Activated CD4-positive, alpha-beta T cell treated with anti-CD3 and anti-CD28 coated beads, Interleukin-2, amount 10 ng/mL, durations not matched to agents 24 days and 14 days (primary cell): ENCODE measurements around the gene DPH1. TPM values are rescaled to one million over a fixed set of nuclear protein-coding genes. Genes with fewer than 3 reads are reported as not detected.

Experiments
- DNase-seq: peaks from one replicate; pipeline ENCODE4 v3.0.0; 2022
- H3K27ac Mint-ChIP-seq: one replicate; pipeline ENCODE4 v1.8.0; 2022; ENCODE audit warnings: mild to moderate bottlenecking, mixed read lengths
- H3K27me3 Mint-ChIP-seq: one replicate; pipeline ENCODE4 v1.8.0; 2022; ENCODE audit warnings: mixed read lengths
- H3K36me3 Mint-ChIP-seq: one replicate; pipeline ENCODE4 v1.8.0; 2022; ENCODE audit warnings: low read depth, mild to moderate bottlenecking, mixed read lengths
- H3K4me1 Mint-ChIP-seq: one replicate; pipeline ENCODE4 v1.8.0; 2021; ENCODE audit warnings: mixed read lengths
- H3K4me3 Mint-ChIP-seq: one replicate; pipeline ENCODE4 v1.8.0; 2022; ENCODE audit warnings: mild to moderate bottlenecking, moderate library complexity, mixed read lengths
- H3K9me3 Mint-ChIP-seq: one replicate; pipeline ENCODE4 v1.8.0; 2021; ENCODE audit warnings: mixed read lengths
- intact Hi-C: fragments of 100-400 bp; cut with micrococcal nuclease; formaldehyde crosslinking; loops from one replicate; pipeline ENCODE4 v1.15.1; 2023
- total RNA-seq: library from RNA; stranded (reverse); gene quantifications from 2 replicates; pipeline ENCODE4 v1.2.3, GENCODE V29; 2022

The DPH1 gene
- total RNA-seq, 1 donor from 2014 or later, result 55.9 TPM

- no peaks in the 10 kb centered on the region for H3K9me3 Mint-ChIP-seq
- intact Hi-C loops, result loop anchor here (5.0 kb wide), 1 partner anchor 120 kb away; no protein-coding TSS in a partner anchor
- no peak for DNase-seq
- peaks cover 23% of the 10 kb centered on the region for H3K4me1 Mint-ChIP-seq
- H3K27me3 Mint-ChIP-seq, result peaks cover 42% of the 10 kb centered on the region
- no peak overlapping the region for H3K27ac Mint-ChIP-seq
- H3K36me3 Mint-ChIP-seq, result no peaks in the 10 kb centered on the region
- peak overlapping the region; percentile 10 for H3K4me3 Mint-ChIP-seq
Observed at GRCh38 chr17:2027528-2028233, 2.3 kb upstream of the DPH1 start.

- no peaks in the 10 kb centered on the region for H3K9me3 Mint-ChIP-seq
- peaks cover 37% of the 10 kb centered on the region for H3K27me3 Mint-ChIP-seq
- H3K4me3 Mint-ChIP-seq, result no peak overlapping the region
- H3K4me1 Mint-ChIP-seq, result peaks cover 23% of the 10 kb centered on the region
- intact Hi-C loops, result loop anchor here (5.0 kb wide), 1 partner anchor 121 kb away; no protein-coding TSS in a partner anchor
- no peak for DNase-seq
- peak overlapping the region; percentile 34 for H3K27ac Mint-ChIP-seq
- H3K36me3 Mint-ChIP-seq, result no peaks in the 10 kb centered on the region
Observed at GRCh38 chr17:2028234-2028614, 1.7 kb upstream of the DPH1 start.

- Mint-ChIP-seq H3K4me3 (no peak overlapping the region), H3K4me1 (peaks cover 21% of the 10 kb centered on the region), H3K9me3 (no peaks in the 10 kb centered on the region), H3K27ac (no peak overlapping the region), H3K36me3 (no peaks in the 10 kb centered on the region), H3K27me3 (peaks cover 34% of the 10 kb centered on the region)
- DNase-seq, result no peak
- intact Hi-C loops, result loop anchor here (5.0 kb wide), 1 partner anchor 121 kb away; no protein-coding TSS in a partner anchor
Observed at GRCh38 chr17:2028737-2029136, 1.2 kb upstream of the DPH1 start.

- H3K36me3 Mint-ChIP-seq, result peaks cover 2% of the 10 kb centered on the region
Observed at GRCh38 chr17:2030779-2031163, 818 bp downstream of the DPH1 start.

GRCh38 chr17:2033153-2033552 is 3.2 kb downstream of the DPH1 start:
- intact Hi-C loops, result loop anchor here (5.0 kb wide), 1 partner anchor 386 kb away; the partner anchor contains the start of genes RILP and SCARF1

More at GRCh38 chr17:2030779-2031163, 818 bp downstream of the DPH1 start:
- intact Hi-C loops, result loop anchor here (1.0 to 5.0 kb wide), 3 partner anchors 11 to 383 kb away; partner anchors contain the start of genes RILP and SCARF1
- Mint-ChIP-seq H3K27me3 (peaks cover 30% of the 10 kb centered on the region), H3K27ac (peak overlapping the region; percentile 87), H3K4me1 (peaks cover 18% of the 10 kb centered on the region), H3K9me3 (no peaks in the 10 kb centered on the region), H3K4me3 (peak overlapping the region; percentile 97)
- DNase-seq, result no peak

GRCh38 chr17:2034157-2034556 is 4.2 kb downstream of the DPH1 start:
- H3K4me1 Mint-ChIP-seq, result peaks cover 10% of the 10 kb centered on the region
- intact Hi-C loops, result loop anchor here (5.0 kb wide), 1 partner anchor 387 kb away; the partner anchor contains the start of genes RILP and SCARF1
- no peaks in the 10 kb centered on the region for H3K9me3 Mint-ChIP-seq
- peaks cover 23% of the 10 kb centered on the region for H3K36me3 Mint-ChIP-seq
- no peak for DNase-seq
- H3K27ac Mint-ChIP-seq, result no peak overlapping the region
- no peaks in the 10 kb centered on the region for H3K27me3 Mint-ChIP-seq
- no peak overlapping the region for H3K4me3 Mint-ChIP-seq

More at GRCh38 chr17:2033153-2033552, 3.2 kb downstream of the DPH1 start:
- Mint-ChIP-seq H3K9me3 (no peaks in the 10 kb centered on the region), H3K4me1 (peaks cover 12% of the 10 kb centered on the region), H3K27ac (no peak overlapping the region), H3K4me3 (no peak overlapping the region), H3K36me3 (peaks cover 18% of the 10 kb centered on the region), H3K27me3 (peaks cover 9% of the 10 kb centered on the region)
- DNase-seq, result no peak

GRCh38 chr17:2034806-2035540 is 5.0 kb downstream of the DPH1 start:
- H3K27ac Mint-ChIP-seq, result no peak overlapping the region
- DNase-seq, result no peak
- H3K4me1 Mint-ChIP-seq, result peaks cover 8% of the 10 kb centered on the region
- H3K27me3 Mint-ChIP-seq, result no peaks in the 10 kb centered on the region
- H3K4me3 Mint-ChIP-seq, result no peak overlapping the region
- H3K36me3 Mint-ChIP-seq, result peaks cover 28% of the 10 kb centered on the region
- intact Hi-C loops, result loop anchor here (5.0 kb wide), 1 partner anchor 388 kb away; the partner anchor contains the start of genes RILP and SCARF1
- no peaks in the 10 kb centered on the region for H3K9me3 Mint-ChIP-seq

GRCh38 chr17:2035541-2036488 is 5.9 kb downstream of the DPH1 start:
- DNase-seq, result no peak
- intact Hi-C loops, result no loop called here
- Mint-ChIP-seq H3K9me3 (no peaks in the 10 kb centered on the region), H3K4me1 (peaks cover 4% of the 10 kb centered on the region), H3K27me3 (no peaks in the 10 kb centered on the region), H3K4me3 (no peak overlapping the region), H3K27ac (no peak overlapping the region), H3K36me3 (peaks cover 33% of the 10 kb centered on the region)

GRCh38 chr17:2037155-2037554 is 7.2 kb downstream of the DPH1 start:
- Mint-ChIP-seq H3K36me3 (peaks cover 36% of the 10 kb centered on the region), H3K9me3 (no peaks in the 10 kb centered on the region), H3K27ac (no peak overlapping the region), H3K27me3 (no peaks in the 10 kb centered on the region), H3K4me1 (peaks cover 2% of the 10 kb centered on the region), H3K4me3 (no peak overlapping the region)
- no peak for DNase-seq
- intact Hi-C loops, result no loop called here

- Mint-ChIP-seq H3K27ac (no peak overlapping the region), H3K4me3 (peak overlapping the region; percentile 18), H3K36me3 (peaks cover 57% of the 10 kb centered on the region), H3K9me3 (no peaks in the 10 kb centered on the region), H3K27me3 (no peaks in the 10 kb centered on the region), H3K4me1 (peaks cover 15% of the 10 kb centered on the region)
- intact Hi-C loops, result no loop called here
- no peak for DNase-seq
Observed at GRCh38 chr17:2040219-2040827, 10.4 kb downstream of the DPH1 start.

- peaks cover 15% of the 10 kb centered on the region for H3K4me1 Mint-ChIP-seq
- H3K36me3 Mint-ChIP-seq, result peaks cover 56% of the 10 kb centered on the region
- peak overlapping the region; percentile 25 for H3K27ac Mint-ChIP-seq
- peak overlapping the region; percentile 92 for H3K4me3 Mint-ChIP-seq
- H3K27me3 Mint-ChIP-seq, result no peaks in the 10 kb centered on the region
- intact Hi-C loops, result loop anchor here (1.0 kb wide), 1 partner anchor 11 kb away; the partner anchor contains the start of gene DPH1
- no peaks in the 10 kb centered on the region for H3K9me3 Mint-ChIP-seq
- DNase-seq, result no peak
Observed at GRCh38 chr17:2040942-2041560, 11.1 kb downstream of the DPH1 start.

- Mint-ChIP-seq H3K4me1 (peaks cover 15% of the 10 kb centered on the region), H3K27me3 (no peaks in the 10 kb centered on the region), H3K4me3 (peak within 1 kb of the TSS; percentile 92), H3K9me3 (no peaks in the 10 kb centered on the region), H3K36me3 (peaks cover 50% of the 10 kb centered on the region), H3K27ac (peak within 1 kb of the TSS; percentile 94)
- intact Hi-C loops, result loop anchor here (1.0 to 2.0 kb wide), 2 partner anchors 11 to 359 kb away; partner anchors contain the start of genes DPH1 and MNT
- peak; percentile 100 for DNase-seq
Observed at GRCh38 chr17:2041561-2042389, 11.8 kb downstream of the DPH1 start, which contains the start of gene OVCA2. OVCA2 (plus strand) TSS chr17:2042022; CDS start chr17:2042048, 26 bp downstream.
